PC-3 (cell line): Measurements from ENCODE around the gene NRN1.

Experiments
- CTCF ChIP-seq: fragments of 300-600 bp; sonication (generic); conservative IDR thresholded peaks from 2 replicates; pipeline ENCODE4 v1.5.1; 2017; ENCODE audit warnings: antibody characterized with exemption, low read depth, mild to moderate bottlenecking, low read length
- EZH2 ChIP-seq: fragments of 300-600 bp; sonication (generic); IDR thresholded peaks from one replicate; pipeline ENCODE4 v1.6.1; 2017; ENCODE audit warnings: antibody characterized with exemption, mild to moderate bottlenecking, low read length; ENCODE audit not compliant: unreplicated experiment
- EZH2phosphoT487 ChIP-seq: fragments of 300-600 bp; sonication (generic); IDR thresholded peaks from 2 replicates; pipeline ENCODE4 v1.6.1; 2018; ENCODE audit warnings: mild to moderate bottlenecking, antibody characterized with exemption, low read length, borderline replicate concordance

GRCh38 chr6:5996714-5997419, 9.9 kb downstream of the NRN1 start:
- TF ChIP-seq CTCF = no peak
- TF ChIP-seq EZH2 = no peak
- TF ChIP-seq EZH2phosphoT487 = no peak
